ENCODE results near the gene ZNF14. TPM values are rescaled to one million over a fixed set of nuclear protein-coding genes. Genes with fewer than 3 reads are reported as not detected.

Gene ZNF14
- total and polyA plus RNA-seq, 2 donors from 2014 or later: 5.0 to 10.2 TPM

- no peak for DNase-seq
- no peak for FAIRE-seq
- Histone ChIP-seq H3K9ac (ENCODE audit: low read length in 3 of 3) (no peak overlapping the region), H3K27me3 (ENCODE audit: control insufficient read depth, insufficient read depth, low read length) (no peaks in the 10 kb centered on the region), H3K4me3 (ENCODE audit: low read length in 3 of 3) (no peak overlapping the region), H3K9me3 (ENCODE audit: control insufficient read depth in 2 of 3, insufficient read depth in 1 of 3, low read length in 3 of 3) (no peaks in the 10 kb centered on the region), H3K4me1 (ENCODE audit: control insufficient read depth in 2 of 3, insufficient read depth in 2 of 3, low read depth in 1 of 3, low read length in 3 of 3) (no peaks in the 10 kb centered on the region), H3K27ac (ENCODE audit: low read depth in 2 of 2, low read length in 2 of 2) (no peak overlapping the region), H3K36me3 (ENCODE audit: control insufficient read depth in 2 of 3, insufficient read depth in 3 of 3, low read length in 3 of 3) (no peaks in the 10 kb centered on the region)
- TF ChIP-seq CTCF (IDR thresholded peaks at IDR 0.05; ENCODE audit: borderline replicate concordance, extremely low read depth, insufficient read depth): no peak
- intact Hi-C loops (cut with DNase I): no loop called here
Measured at GRCh38 chr19:19737559-19738332, 4.8 kb upstream of the ZNF14 start.

DNA sequence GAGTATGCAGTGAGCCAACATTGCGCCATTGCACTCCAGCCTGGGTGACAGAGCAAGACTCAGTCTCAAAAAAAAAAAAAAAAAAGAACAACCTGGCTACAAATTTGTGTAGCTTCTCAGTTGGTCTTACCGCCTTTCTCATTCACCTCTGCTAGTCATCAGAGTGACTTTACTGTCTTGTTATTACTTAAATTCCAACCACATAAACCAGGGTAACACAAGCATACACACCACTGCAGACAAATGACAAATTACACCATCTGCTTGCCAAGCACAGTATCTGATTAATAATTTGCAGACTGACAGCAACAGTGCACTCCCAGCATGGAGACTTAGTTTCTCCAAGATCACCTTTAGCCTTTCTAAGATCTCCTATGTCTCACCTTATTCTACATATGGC lies 11.0 kb downstream of the ZNF14 start:
- Histone ChIP-seq H3K4me3 (ENCODE audit: low read length in 3 of 3) (no peak overlapping the region), H3K9me3 (ENCODE audit: control insufficient read depth in 2 of 3, insufficient read depth in 1 of 3, low read length in 3 of 3) (peaks cover 3 to 65% (median 24%) of the 10 kb centered on the region in 3 donors), H3K27ac (ENCODE audit: low read depth in 2 of 2, low read length in 2 of 2) (no peak overlapping the region), H3K9ac (ENCODE audit: low read length in 3 of 3) (no peak overlapping the region), H3K4me1 (ENCODE audit: control insufficient read depth in 2 of 3, insufficient read depth in 2 of 3, low read depth in 1 of 3, low read length in 3 of 3) (no peaks in the 10 kb centered on the region), H3K36me3 (ENCODE audit: control insufficient read depth in 2 of 3, insufficient read depth in 3 of 3, low read length in 3 of 3) (peaks cover 0 to 5% (median 2%) of the 10 kb centered on the region in 3 donors), H3K27me3 (ENCODE audit: control insufficient read depth, insufficient read depth, low read length) (no peaks in the 10 kb centered on the region)
- no peak for TF ChIP-seq CTCF (IDR thresholded peaks at IDR 0.05; ENCODE audit: borderline replicate concordance, extremely low read depth, insufficient read depth)
- DNase-seq (no peak), FAIRE-seq (no peak)
- intact Hi-C loops (cut with DNase I): no loop called here

DNA sequence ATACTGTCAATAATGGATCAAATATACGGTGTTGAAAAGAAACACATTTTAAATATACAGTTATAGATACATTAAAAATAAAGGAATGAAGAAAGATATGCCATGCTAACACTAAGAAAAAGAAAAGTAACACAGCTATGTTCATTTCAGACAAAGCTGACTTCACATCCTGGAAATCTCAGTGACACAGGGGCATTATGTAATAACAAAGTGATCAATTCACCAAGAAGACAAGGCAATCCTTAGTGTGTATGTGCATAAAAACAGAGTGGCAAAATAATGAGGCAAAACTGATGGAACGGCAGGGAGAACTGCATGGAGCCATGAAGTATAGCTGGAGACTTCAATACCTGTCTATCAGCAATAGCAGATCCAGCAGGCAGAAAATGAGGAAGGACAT lies 13.1 kb downstream of the ZNF14 start:
- no peak for FAIRE-seq

More for the DNA sequence above, 13.1 kb downstream of the ZNF14 start:
- intact Hi-C loops (cut with DNase I): no loop called here
- no peak overlapping the region for H3K27ac ChIP-seq (ENCODE audit: low read depth in 2 of 2, low read length in 2 of 2)
- no peak overlapping the region for H3K4me3 ChIP-seq (ENCODE audit: low read length in 3 of 3)
- H3K36me3 ChIP-seq (ENCODE audit: control insufficient read depth in 2 of 3, insufficient read depth in 3 of 3, low read length in 3 of 3): peaks cover 0 to 5% (median 5%) of the 10 kb centered on the region in 3 donors
- no peaks in the 10 kb centered on the region for H3K27me3 ChIP-seq (ENCODE audit: control insufficient read depth, insufficient read depth, low read length)
- TF ChIP-seq CTCF (IDR thresholded peaks at IDR 0.05; ENCODE audit: borderline replicate concordance, extremely low read depth, insufficient read depth): no peak
- no peak overlapping the region for H3K9ac ChIP-seq (ENCODE audit: low read length in 3 of 3)
- DNase-seq: no peak
- no peaks in the 10 kb centered on the region for H3K4me1 ChIP-seq (ENCODE audit: control insufficient read depth in 2 of 3, insufficient read depth in 2 of 3, low read depth in 1 of 3, low read length in 3 of 3)
- peaks cover 3 to 72% (median 35%) of the 10 kb centered on the region in 3 donors for H3K9me3 ChIP-seq (ENCODE audit: control insufficient read depth in 2 of 3, insufficient read depth in 1 of 3, low read length in 3 of 3)
